SK-N-MC (cell line): ENCODE data around the gene KIF1A.
"Not testable (repeated sequence)": the region's sequence is repeated elsewhere in the genome, so short reads cannot be mapped to it uniquely, and the experiment has no call there.

Experiments used
- DNase-seq: peaks from one replicate; pipeline ENCODE4 v3.0.0-alpha.2; 2011; ENCODE audit warnings: low read depth, low spot score
- H3K27ac ChIP-seq: fragments of 200-600 bp; sonication (generic); 2 replicates; pipeline ENCODE4 v1.5.1; 2016; ENCODE audit warnings: mixed run types
- H3K36me3 ChIP-seq: fragments of 200-600 bp; sonication (generic); 2 replicates; pipeline ENCODE4 v1.6.1; 2017; ENCODE audit warnings: antibody characterized with exemption, low read length, mixed read lengths; ENCODE audit not compliant: insufficient read depth
- H3K4me3 ChIP-seq: fragments of 200-600 bp; sonication (generic); 2 replicates; pipeline ENCODE4 v1.5.1; 2016
- H3K9ac ChIP-seq: fragments of 200-600 bp; sonication (generic); 2 replicates; pipeline ENCODE4 v1.8.0; 2017; ENCODE audit warnings: mixed run types, mixed read lengths; ENCODE audit not compliant: insufficient read length
- H3K9me3 ChIP-seq: fragments of 200-600 bp; sonication (generic); 2 replicates; pipeline ENCODE4 v1.6.1; 2017; ENCODE audit warnings: low read depth, mild to moderate bottlenecking, antibody characterized with exemption, low read length, moderate library complexity, mixed read lengths
- EZH2 ChIP-seq: fragments of 200-600 bp; sonication (generic); IDR thresholded peaks from one replicate; pipeline ENCODE4 v1.6.1; 2017; ENCODE audit warnings: antibody characterized with exemption
- FOXP2 ChIP-seq: optimal IDR thresholded peaks from 2 replicates; pipeline ENCODE3; 2011; ENCODE audit warnings: mild to moderate bottlenecking, moderate library complexity; ENCODE audit not compliant: insufficient read depth; ENCODE audit errors: extremely low read length, control extremely low read depth
- POLR2AphosphoS5 ChIP-seq: IDR thresholded peaks from 2 replicates; pipeline ENCODE4 v1.6.1; 2012; ENCODE audit warnings: mild to moderate bottlenecking, low read depth, low read length, borderline replicate concordance

The KIF1A gene

GRCh38 chr2:240678909-240679308 lies 141.1 kb downstream of the KIF1A start:
- not testable (repeated sequence) for H3K4me3 ChIP-seq, H3K9me3 ChIP-seq, H3K36me3 ChIP-seq, DNase-seq, H3K9ac ChIP-seq, H3K27ac ChIP-seq

DNA sequence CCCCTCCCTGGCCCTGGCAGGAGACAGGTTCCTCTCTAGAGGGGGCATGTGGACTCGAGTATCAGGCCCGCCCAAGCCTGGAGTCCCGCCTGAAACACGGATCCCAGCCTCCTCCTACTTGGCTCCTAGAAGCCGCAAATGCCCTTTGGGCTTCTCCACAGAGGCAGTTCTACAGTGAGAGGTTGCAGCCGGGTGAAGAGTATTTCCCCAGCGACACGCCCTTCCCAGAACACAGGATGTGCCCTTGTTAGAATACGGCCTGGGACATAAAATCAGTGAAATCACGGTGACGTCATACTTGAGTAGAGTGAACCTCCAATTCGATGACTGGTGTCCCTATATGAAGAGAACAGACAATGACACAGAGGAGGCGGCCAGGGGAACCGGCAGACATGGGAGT lies 142.0 kb downstream of the KIF1A start:
- H3K4me3 ChIP-seq, H3K9ac ChIP-seq, H3K9me3 ChIP-seq, DNase-seq, H3K27ac ChIP-seq, H3K36me3 ChIP-seq: not testable (repeated sequence)

DNA sequence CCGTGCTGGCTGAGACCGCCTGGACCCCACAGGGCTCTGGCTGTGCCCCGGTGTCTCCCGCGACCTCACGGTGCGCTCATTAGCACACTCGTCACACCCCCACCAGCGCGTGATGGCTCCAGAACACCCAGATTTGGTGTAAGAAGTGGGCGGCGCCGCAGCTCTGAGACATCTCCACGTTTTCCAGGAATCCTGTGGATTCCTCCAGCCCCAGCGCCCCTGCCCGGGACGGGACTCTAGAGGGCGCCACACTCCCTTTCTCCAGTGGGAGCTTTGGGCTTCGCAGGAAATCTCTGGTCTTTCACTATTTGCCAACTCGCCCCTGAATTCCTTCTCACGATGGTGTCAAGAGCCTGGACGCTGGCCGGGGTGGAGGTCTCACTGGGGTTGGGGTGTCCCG lies 144.7 kb downstream of the KIF1A start:
- H3K9ac ChIP-seq, H3K9me3 ChIP-seq, H3K4me3 ChIP-seq, DNase-seq, H3K36me3 ChIP-seq, H3K27ac ChIP-seq: not testable (repeated sequence)

DNA sequence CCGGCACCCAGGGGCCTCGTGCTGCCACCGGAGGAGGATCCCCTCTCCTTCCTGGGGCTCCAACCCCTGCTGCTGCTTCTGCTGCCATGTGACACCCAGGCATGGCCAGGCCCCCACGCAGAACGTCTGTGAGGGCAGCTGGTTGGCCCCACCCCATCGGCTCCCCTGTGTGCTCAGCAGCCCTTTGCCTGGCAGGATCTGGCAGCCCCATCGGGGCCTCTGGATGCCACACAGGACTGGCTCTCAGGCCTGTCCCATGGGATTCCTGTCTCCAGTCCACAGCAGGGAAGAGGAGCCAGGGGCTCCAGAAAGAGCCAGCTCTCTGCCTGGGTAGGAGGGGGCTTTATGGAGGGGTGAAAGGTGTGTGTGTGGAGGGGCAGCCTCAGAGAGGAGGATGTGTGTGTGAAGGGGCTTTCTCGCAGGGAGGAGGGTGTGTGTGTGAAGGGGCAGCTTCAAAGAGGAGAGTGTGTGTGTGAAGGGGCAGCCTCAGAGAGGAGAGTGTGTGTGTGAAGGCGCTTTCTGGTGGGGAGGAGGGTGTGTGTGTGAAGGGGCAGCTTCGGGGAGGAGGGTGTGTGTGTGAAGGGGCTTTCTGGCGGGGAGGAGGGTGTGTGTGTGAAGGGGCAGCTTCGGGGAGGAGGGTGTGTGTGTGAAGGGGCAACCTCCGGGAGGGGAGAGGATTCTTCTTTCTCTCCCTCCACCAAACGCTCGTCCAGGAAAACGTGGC lies 145.4 kb downstream of the KIF1A start:
- H3K4me3 ChIP-seq, H3K9me3 ChIP-seq, H3K9ac ChIP-seq, DNase-seq, H3K36me3 ChIP-seq, H3K27ac ChIP-seq: not testable (repeated sequence)

- TF ChIP-seq EZH2 (no peak), FOXP2 (no peak), POLR2AphosphoS5 (no peak)
- no peaks in the 10 kb centered on the region for H3K36me3 ChIP-seq
- no peak overlapping the region for H3K27ac ChIP-seq
- H3K9ac ChIP-seq, result no peak overlapping the region
- no peak overlapping the region for H3K4me3 ChIP-seq
- H3K9me3 ChIP-seq, result no peaks in the 10 kb centered on the region
- no peak for DNase-seq
Measured at GRCh38 chr2:240672701-240673190, 147.3 kb downstream of the KIF1A start.

GRCh38 chr2:240672076-240672700 lies 147.8 kb downstream of the KIF1A start:
- no peaks in the 10 kb centered on the region for H3K9me3 ChIP-seq
- H3K36me3 ChIP-seq, result no peaks in the 10 kb centered on the region
- no peak overlapping the region for H3K27ac ChIP-seq
- H3K9ac ChIP-seq, result no peak overlapping the region
- TF ChIP-seq POLR2AphosphoS5 (no peak), FOXP2 (no peak), EZH2 (no peak)
- no peak for DNase-seq
- no peak overlapping the region for H3K4me3 ChIP-seq

DNA sequence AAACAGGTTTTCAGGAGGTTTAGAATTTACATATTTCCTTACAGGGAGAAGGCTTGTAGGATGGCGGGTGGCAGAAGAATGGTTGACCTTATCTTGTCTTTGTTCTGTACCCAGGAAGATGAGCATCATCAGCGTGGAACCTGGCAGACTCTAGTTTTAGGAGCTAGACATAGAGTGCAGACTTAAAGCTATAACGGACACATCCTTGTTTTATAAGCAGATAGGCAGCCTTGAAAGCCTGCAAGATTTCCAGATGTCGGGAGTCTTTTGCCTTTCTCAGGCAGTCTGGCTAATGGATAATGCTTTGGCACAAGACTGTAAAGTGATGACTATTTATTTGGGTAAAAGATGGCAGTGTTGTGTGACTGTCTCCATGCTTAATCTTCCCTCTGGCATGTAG lies 149.1 kb downstream of the KIF1A start:
- no peak for DNase-seq
- Histone ChIP-seq H3K36me3 (no peaks in the 10 kb centered on the region), H3K4me3 (no peak overlapping the region), H3K9ac (no peak overlapping the region), H3K9me3 (no peaks in the 10 kb centered on the region), H3K27ac (no peak overlapping the region)
- TF ChIP-seq POLR2AphosphoS5 (no peak), EZH2 (peak; percentile 57)

DNA sequence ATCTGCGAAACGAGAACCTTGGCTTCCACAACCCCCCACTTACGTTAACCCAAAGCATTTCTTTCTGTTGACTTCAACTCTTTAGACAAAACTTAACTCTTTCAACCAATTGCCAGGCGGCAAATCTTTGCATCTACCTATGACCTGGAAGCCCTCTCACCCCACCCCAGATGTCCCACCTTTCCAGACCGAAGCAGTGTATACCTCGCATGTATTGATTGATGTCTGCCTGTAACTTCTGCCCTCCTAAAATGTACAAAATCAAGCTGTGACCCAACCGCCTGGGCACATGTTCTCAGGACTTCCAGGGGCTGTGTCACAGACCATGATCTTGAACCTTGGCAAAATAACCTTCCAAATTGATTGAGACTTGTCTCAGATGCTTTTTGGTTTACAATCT lies 149.6 kb downstream of the KIF1A start:
- H3K9me3 ChIP-seq, result no peaks in the 10 kb centered on the region
- no peak for DNase-seq
- no peak overlapping the region for H3K27ac ChIP-seq
- no peak overlapping the region for H3K4me3 ChIP-seq
- H3K9ac ChIP-seq, result no peak overlapping the region
- no peaks in the 10 kb centered on the region for H3K36me3 ChIP-seq
- TF ChIP-seq EZH2 (no peak), FOXP2 (no peak), POLR2AphosphoS5 (no peak)

DNA sequence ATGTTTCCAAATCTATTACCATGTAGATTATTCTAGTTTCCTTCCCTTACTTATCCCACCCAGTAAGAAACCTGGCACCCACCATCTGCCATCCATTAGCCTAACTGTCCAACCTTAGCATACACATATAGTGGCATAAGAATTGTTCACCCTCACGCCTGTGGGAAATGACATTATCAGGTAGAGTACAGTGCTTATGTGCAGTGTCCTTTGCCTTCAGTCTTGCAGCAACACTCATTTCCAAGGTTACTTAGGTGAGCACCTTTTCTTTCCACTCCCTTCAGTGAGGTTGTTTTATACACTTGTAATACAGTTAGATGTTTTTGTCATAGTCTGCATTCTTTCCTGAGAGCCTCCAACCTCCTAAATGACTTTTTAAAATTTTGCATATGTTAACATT lies 155.4 kb downstream of the KIF1A start:
- Histone ChIP-seq H3K27ac (no peak overlapping the region), H3K9me3 (no peaks in the 10 kb centered on the region), H3K36me3 (no peaks in the 10 kb centered on the region), H3K9ac (no peak overlapping the region), H3K4me3 (no peak overlapping the region)
- TF ChIP-seq FOXP2, result no peak
- no peak for TF ChIP-seq POLR2AphosphoS5
- no peak for TF ChIP-seq EZH2
- DNase-seq, result no peak
